Limb (tissue), 2 donors: ENCODE results near the gene SRGAP3.

Source experiments
- DNase-seq, 2 donors: peaks; one replicate each; pipeline ENCODE4 v3.0.0-alpha.2; 2016; ENCODE audit errors: extremely low spot score in 2 of 2

SRGAP3 gene

GRCh38 chr3:9226326-9226725 is 23.1 kb downstream of the SRGAP3 start:
- DNase-seq: no peak

- DNase-seq: no peak
These were observed 24.2 kb downstream of the SRGAP3 start for GRCh38 chr3:9225268-9225667.

- no peak for DNase-seq
These were observed 25.0 kb downstream of the SRGAP3 start for GRCh38 chr3:9224490-9224889.

GRCh38 chr3:9223672-9224071 is 25.8 kb downstream of the SRGAP3 start:
- DNase-seq: no peak

- no peak for DNase-seq
These were observed 26.3 kb downstream of the SRGAP3 start for GRCh38 chr3:9222956-9223639.

GRCh38 chr3:9222049-9222448 is 27.4 kb downstream of the SRGAP3 start:
- no peak for DNase-seq

GRCh38 chr3:9218514-9218846 is 31.0 kb downstream of the SRGAP3 start:
- DNase-seq: no peak

- no peak for DNase-seq
These were observed 31.5 kb downstream of the SRGAP3 start for GRCh38 chr3:9217784-9218513.

GRCh38 chr3:9216736-9217135 is 32.7 kb downstream of the SRGAP3 start:
- no peak for DNase-seq

GRCh38 chr3:9214599-9214998 is 34.8 kb downstream of the SRGAP3 start:
- DNase-seq: peak in 1 of 2 donors; percentile 39

GRCh38 chr3:9214185-9214584 is 35.3 kb downstream of the SRGAP3 start:
- DNase-seq: no peak

GRCh38 chr3:9213019-9213634 is 36.3 kb downstream of the SRGAP3 start:
- no peak for DNase-seq

GRCh38 chr3:9211155-9211950 is 38.1 kb downstream of the SRGAP3 start:
- no peak for DNase-seq

- no peak for DNase-seq
These were observed 39.7 kb downstream of the SRGAP3 start for GRCh38 chr3:9209777-9210176.

GRCh38 chr3:9208605-9209152 is 40.8 kb downstream of the SRGAP3 start:
- no peak for DNase-seq

- DNase-seq: no peak
These were observed 42.2 kb downstream of the SRGAP3 start for GRCh38 chr3:9207116-9207763.

- DNase-seq: no peak
These were observed 43.2 kb downstream of the SRGAP3 start for GRCh38 chr3:9206287-9206686.

- no peak for DNase-seq
These were observed 43.9 kb downstream of the SRGAP3 start for GRCh38 chr3:9205345-9206143.

- peak in 1 of 2 donors; percentile 55 for DNase-seq
These were observed 45.0 kb downstream of the SRGAP3 start for GRCh38 chr3:9204253-9204992.

- no peak for DNase-seq
These were observed 46.1 kb downstream of the SRGAP3 start for GRCh38 chr3:9203317-9203716.
